Measurements from ENCODE around the gene DOCK2. TPM values are rescaled to one million over a fixed set of nuclear protein-coding genes. Genes with fewer than 3 reads are reported as not detected.

The DOCK2 gene
- total RNA-seq, 1 donor, result 6.2 TPM

- TF ChIP-seq CTCF (IDR thresholded peaks at IDR 0.05; ENCODE audit: extremely low read depth, low read depth, low read length), result no peak
- Histone ChIP-seq H3K36me3 (ENCODE audit: insufficient read depth, low read length) (no peaks in the 10 kb centered on the region), H3K27ac (ENCODE audit: low read depth, low read length) (no peak overlapping the region), H3K27me3 (ENCODE audit: insufficient read depth, low read length) (no peaks in the 10 kb centered on the region), H3K4me2 (ENCODE audit: insufficient read depth, low read length) (no peak overlapping the region), H3K79me2 (ENCODE audit: insufficient read depth, low read length) (no peaks in the 10 kb centered on the region), H3K4me3 (ENCODE audit: insufficient read depth, low read length) (no peak overlapping the region), H3K9me3 (ENCODE audit: low read depth, low read length) (no peaks in the 10 kb centered on the region), H3K4me1 (ENCODE audit: insufficient read depth, low read length) (no peaks in the 10 kb centered on the region), H2AFZ (ENCODE audit: low read length) (no peak overlapping the region), H4K20me1 (ENCODE audit: insufficient read depth, low read length) (no peaks in the 10 kb centered on the region)
- no peak for DNase-seq (ENCODE audit: insufficient read length, low spot score, missing footprints)
These were observed 467.2 kb downstream of the DOCK2 start for GRCh38 chr5:170104299-170104698.

- Histone ChIP-seq H3K36me3 (ENCODE audit: insufficient read depth, low read length) (no peaks in the 10 kb centered on the region), H3K4me2 (ENCODE audit: insufficient read depth, low read length) (no peak overlapping the region), H2AFZ (ENCODE audit: low read length) (no peak overlapping the region), H3K27ac (ENCODE audit: low read depth, low read length) (no peak overlapping the region), H3K9me3 (ENCODE audit: low read depth, low read length) (no peaks in the 10 kb centered on the region), H3K4me1 (ENCODE audit: insufficient read depth, low read length) (no peaks in the 10 kb centered on the region), H3K27me3 (ENCODE audit: insufficient read depth, low read length) (no peaks in the 10 kb centered on the region), H4K20me1 (ENCODE audit: insufficient read depth, low read length) (no peaks in the 10 kb centered on the region), H3K79me2 (ENCODE audit: insufficient read depth, low read length) (no peaks in the 10 kb centered on the region), H3K4me3 (ENCODE audit: insufficient read depth, low read length) (no peak overlapping the region)
- DNase-seq (ENCODE audit: insufficient read length, low spot score, missing footprints), result no peak
- no peak for TF ChIP-seq CTCF (IDR thresholded peaks at IDR 0.05; ENCODE audit: extremely low read depth, low read depth, low read length)
These were observed 467.6 kb downstream of the DOCK2 start for GRCh38 chr5:170104710-170105109.

- H3K4me1 ChIP-seq (ENCODE audit: insufficient read depth, low read length), result no peaks in the 10 kb centered on the region
These were observed 468.9 kb downstream of the DOCK2 start, which contains the start of gene FOXI1 for GRCh38 chr5:170105642-170106611. TSS of gene FOXI1 (plus strand) at chr5:170105897. CDS start at chr5:170105958, 61 bp downstream.

More at GRCh38 chr5:170105642-170106611, 468.9 kb downstream of the DOCK2 start, which contains the start of gene FOXI1:
- Histone ChIP-seq H3K9me3 (ENCODE audit: low read depth, low read length) (no peaks in the 10 kb centered on the region), H3K4me2 (ENCODE audit: insufficient read depth, low read length) (no peak within 1 kb of the TSS), H3K4me3 (ENCODE audit: insufficient read depth, low read length) (no peak within 1 kb of the TSS), H3K79me2 (ENCODE audit: insufficient read depth, low read length) (no peaks in the 10 kb centered on the region), H3K36me3 (ENCODE audit: insufficient read depth, low read length) (no peaks in the 10 kb centered on the region), H3K27me3 (ENCODE audit: insufficient read depth, low read length) (no peaks in the 10 kb centered on the region), H4K20me1 (ENCODE audit: insufficient read depth, low read length) (no peaks in the 10 kb centered on the region), H2AFZ (ENCODE audit: low read length) (no peak within 1 kb of the TSS), H3K27ac (ENCODE audit: low read depth, low read length) (no peak within 1 kb of the TSS)
- TF ChIP-seq CTCF (IDR thresholded peaks at IDR 0.05; ENCODE audit: extremely low read depth, low read depth, low read length), result no peak
- DNase-seq (ENCODE audit: insufficient read length, low spot score, missing footprints), result no peak
